K562 (cell line): ENCODE results near the gene KLHL24. TPM values are rescaled to one million over a fixed set of nuclear protein-coding genes. Genes with fewer than 3 reads are reported as not detected.
"Not testable (repeated sequence)": the region's sequence is repeated elsewhere in the genome, so short reads cannot be mapped to it uniquely, and the experiment has no call there.

ENCODE experiments used
- ATAC-seq: fragments of 200-7000 bp; cut with Tn5 transposase; 3 replicates; pipeline ENCODE4 v1.9.1; 2020; ENCODE audit warnings: moderate library complexity
- BruUV-seq: library from RNA; stranded (reverse); fragments of 400-500 nt; replicated peaks from 2 replicates; lab custom pipeline; 2021; lab: Mats Ljungman, UMichigan
- CTCF ChIA-PET: fragments of 300-600 bp; formaldehyde crosslinking; extraction: SDS; loops from one replicate; lab custom pipeline; 2021; ENCODE audit warnings: low intra/inter-chr PET ratio; lab: Yijun Ruan, JAX
- POLR2A ChIA-PET: fragments of 300-600, 350-650 bp; sonication (Branson Sonifier 250); formaldehyde crosslinking; extraction: SDS; loops from one replicate; lab custom pipeline; 2021; ENCODE audit warnings: antibody characterized with exemption, inconsistent platforms; lab: Yijun Ruan, JAX
- DNase-seq, 4 experiments: peaks; one replicate each; pipeline versions ENCODE4 v3.0.0 to v3.0.0-alpha.2; 2011 to 2018; ENCODE audit warnings: low spot score in 3 of 4, mixed read lengths in 3 of 4; ENCODE audit errors: extremely low read depth in 1 of 4
- FAIRE-seq: peaks from 2 replicates; lab custom pipeline; 2011; peaks lifted over from hg19 to GRCh38; lab: Jason Lieb, UNC
- H2AFZ ChIP-seq: 2 replicates; pipeline ENCODE4 v1.6.0; 2011; ENCODE audit warnings: low read depth, low read length, control low read depth, inconsistent platforms
- H3K27ac ChIP-seq: fragments of 200-600 bp; 3 replicates; pipeline ENCODE4 v1.8.0; 2011; ENCODE audit warnings: low read depth, mild to moderate bottlenecking, control low read depth, inconsistent platforms, low read length, moderate library complexity, mixed read lengths; ENCODE audit errors: extremely low read depth
- H3K27me3 ChIP-seq, 2 experiments: fragments of 300-600 bp in 1 of 2; 2 replicates in 1 of 2; 3 replicates in 1 of 2; pipeline versions ENCODE4 v1.6.0 to v1.8.0; 2011; ENCODE audit warnings: inconsistent platforms in 2 of 2, low read length in 2 of 2, mild to moderate bottlenecking in 1 of 2, mixed read lengths in 1 of 2, moderate library complexity in 1 of 2; ENCODE audit not compliant: control insufficient read depth in 2 of 2, insufficient read depth in 2 of 2
- H3K36me3 ChIP-seq: fragments of 300-600 bp; 3 replicates; pipeline ENCODE4 v1.8.0; 2011; ENCODE audit warnings: mild to moderate bottlenecking, low read length, inconsistent platforms; ENCODE audit not compliant: control insufficient read depth, insufficient read depth
- H3K4me1 ChIP-seq, 2 experiments: fragments of 200-600 bp in 1 of 2; replicated peaks in 1 of 2; 2 replicates in 1 of 2; 3 replicates in 1 of 2; pipeline versions ENCODE4 v1.5.1 to v1.8.0; 2011; ENCODE audit warnings: inconsistent platforms in 2 of 2, low read length in 2 of 2, mild to moderate bottlenecking in 1 of 2, mixed read lengths in 1 of 2, moderate library complexity in 1 of 2; ENCODE audit not compliant: control insufficient read depth in 2 of 2, insufficient read depth in 2 of 2
- H3K4me2 ChIP-seq: 2 replicates; pipeline ENCODE4 v1.6.1; 2011; ENCODE audit warnings: low read length, control low read depth, inconsistent platforms, mixed read lengths; ENCODE audit not compliant: insufficient read depth
- H3K4me3 ChIP-seq: fragments of 200-600 bp; sonication (generic), shearing (Covaris generic); 2 replicates; pipeline ENCODE4 v1.5.1; 2016; ENCODE audit warnings: control low read depth, inconsistent platforms
- H3K79me2 ChIP-seq: fragments of 200-600 bp; 3 replicates; pipeline ENCODE4 v1.8.0; 2011; ENCODE audit warnings: low read length, inconsistent platforms; ENCODE audit not compliant: control insufficient read depth, insufficient read depth
- H3K9ac ChIP-seq, 2 experiments: 2 replicates each; pipeline versions ENCODE4 v1.6.0 to v1.6.1; 2011; ENCODE audit warnings: low read depth in 2 of 2, low read length in 2 of 2, control low read depth in 1 of 2, inconsistent platforms in 1 of 2, mild to moderate bottlenecking in 1 of 2, mixed read lengths in 1 of 2; ENCODE audit not compliant: insufficient read depth in 1 of 2
- H3K9me1 ChIP-seq: one replicate; pipeline ENCODE4 v1.6.0; 2011; ENCODE audit warnings: inconsistent platforms, mild to moderate bottlenecking, low read length, moderate library complexity; ENCODE audit not compliant: control insufficient read depth, insufficient read depth
- H3K9me3 ChIP-seq: replicated peaks from 2 replicates; pipeline ENCODE4 v1.5.1; 2011; ENCODE audit warnings: low read depth, low read length, inconsistent platforms; ENCODE audit not compliant: control insufficient read depth, insufficient read depth
- H4K20me1 ChIP-seq: replicated peaks from 2 replicates; pipeline ENCODE4 v1.6.1; 2011; ENCODE audit warnings: low read length, inconsistent platforms, mixed read lengths; ENCODE audit not compliant: control insufficient read depth, insufficient read depth
- CBX3 ChIP-seq, 2 experiments: IDR thresholded peaks; 1 replicate in 1 of 2; 2 replicates in 1 of 2; pipeline ENCODE4 v1.6.1; 2012; ENCODE audit warnings: inconsistent platforms in 2 of 2, low read length in 2 of 2, borderline replicate concordance in 1 of 2, control low read depth in 1 of 2
- CTCF ChIP-seq, 3 experiments: IDR thresholded peaks in 2 of 3; conservative IDR thresholded peaks in 1 of 3; 2 replicates each; pipeline ENCODE4 v1.5.1; 2011 to 2012; ENCODE audit warnings: low read length in 3 of 3, mild to moderate bottlenecking in 3 of 3, control low read depth in 2 of 3, improper control_type of control experiment in 1 of 3, inconsistent platforms in 1 of 3, low read depth in 1 of 3, mixed read lengths in 1 of 3, moderate library complexity in 1 of 3; ENCODE audit not compliant: insufficient read depth in 2 of 3
- HMGXB4 ChIP-seq: sonication (generic); formaldehyde crosslinking; IDR thresholded peaks from 2 replicates; pipeline ENCODE4 v1.8.1; 2023; ENCODE audit warnings: mild to moderate bottlenecking, missing genetic modification reagents
- NONO ChIP-seq, 2 experiments: fragments of 200-400 bp in 1 of 2; fragments of 450-650 bp in 1 of 2; formaldehyde crosslinking in 1 of 2; IDR thresholded peaks; 2 replicates each; pipeline ENCODE4 v1.6.1; 2017; ENCODE audit warnings: low read depth in 2 of 2, mild to moderate bottlenecking in 2 of 2, moderate library complexity in 2 of 2, low read length in 1 of 2
- PHB2 ChIP-seq: fragments of 450-650 bp; IDR thresholded peaks from 2 replicates; pipeline ENCODE4 v1.6.1; 2017; ENCODE audit warnings: low read depth
- SRSF1 ChIP-seq: fragments of 200-400 bp; formaldehyde crosslinking; IDR thresholded peaks from 2 replicates; pipeline ENCODE4 v1.6.1; 2017; ENCODE audit warnings: mild to moderate bottlenecking, low read depth, low read length, moderate library complexity
- ZBTB34 ChIP-seq: fragments of 250-450 bp; sonication (Bioruptor Pico); IDR thresholded peaks from 2 replicates; pipeline ENCODE4 v1.8.0; 2021; ENCODE audit warnings: mild to moderate bottlenecking, moderate library complexity
- ZC3H4 ChIP-seq: sonication (generic); formaldehyde crosslinking; IDR thresholded peaks from 2 replicates; pipeline ENCODE4 v1.9.0; 2021; ENCODE audit warnings: missing genetic modification reagents, borderline replicate concordance
- ZFP30 ChIP-seq: fragments of 250-450 bp; sonication (Bioruptor Pico); IDR thresholded peaks from 2 replicates; pipeline ENCODE4 v1.8.0; 2022; ENCODE audit warnings: moderate library complexity, mild to moderate bottlenecking, inconsistent platforms, borderline replicate concordance
- WGBS: fragments of 100-300 bp; shearing (Covaris generic); methylation state at CpG from one replicate; pipeline ENCODE4 v1.1.6; 2016; ENCODE audit warnings: low coverage, mixed read lengths; ENCODE audit not compliant: insufficient coverage; ENCODE audit errors: missing lambda C conversion rate; 5-methylcytosine and 5-hydroxymethylcytosine counted together
- in situ Hi-C: fragments of 300-500 bp; cut with MboI; formaldehyde crosslinking; loops from 4 replicates; pipeline ENCODE4 v1.15.0; 2018; ENCODE audit warnings: inconsistent platforms, mixed read lengths
- intact Hi-C: fragments of 100-400 bp; cut with micrococcal nuclease; formaldehyde crosslinking; loops from 2 replicates; pipeline ENCODE4 v1.14.2; 2022
- polyA plus RNA-seq, 8 experiments: library from polyadenylated mRNA; depleted of rRNA in 4 of 8; stranded (reverse) in 5 of 8; unstranded in 3 of 8; fragments of >200 nt; fragmentation: Nextera tagmentation in 2 of 8; fragmentation: Illumina TruSeq in 1 of 8; extraction: Ambion mirVana in 2 of 8; extraction: Trizol in 1 of 8; gene quantifications; 2 replicates each; pipeline versions ENCODE4 v1.2.1 to v1.2.3, GENCODE V29; 2011 to 2014; ENCODE audit warnings: inconsistent platforms in 1 of 8, missing spikeins in 1 of 8
- total RNA-seq, 7 experiments: library from RNA; depleted of rRNA in 6 of 7; stranded (reverse); fragments of >200 nt in 6 of 7; fragmentation: Illumina TruSeq in 2 of 7; extraction: Trizol in 2 of 7; gene quantifications; 2 replicates each; pipeline versions ENCODE4 v1.2.1 to v1.2.3, GENCODE V29; 2011 to 2021; ENCODE audit warnings: low replicate concordance in 1 of 7

Gene KLHL24
- total and polyA plus RNA-seq, 9 of the 15 experiments (the other 6 are each of a cell fraction or from before 2014, with no cell fraction given) = 3.3 to 21.2 (median 14.2) TPM

- H3K9me1 ChIP-seq, DNase-seq, in situ Hi-C loops, H3K9ac ChIP-seq, H3K4me3 ChIP-seq, ATAC-seq, intact Hi-C loops, H3K27ac ChIP-seq, H2AFZ ChIP-seq, H3K4me1 ChIP-seq, CTCF ChIA-PET, FAIRE-seq, BruUV-seq, H3K79me2 ChIP-seq, H3K9me3 ChIP-seq, H3K4me2 ChIP-seq, POLR2A ChIA-PET, H3K36me3 ChIP-seq, H3K27me3 ChIP-seq, H4K20me1 ChIP-seq: not testable (repeated sequence)
- WGBS = 72% methylated on average over 5 of the region's 5 CpGs
These were observed 54.2 kb downstream of the KLHL24 start for GRCh38 chr3:183689621-183690020.

GRCh38 chr3:183690402-183690995, 55.1 kb downstream of the KLHL24 start:
- H3K9me1 ChIP-seq = no peaks in the 10 kb centered on the region
- no peak overlapping the region for H3K27ac ChIP-seq
- ChIA-PET POLR2A (no interaction called here), CTCF (no interaction called here)
- DNase-seq (no peak), FAIRE-seq (no peak), ATAC-seq (no peak)
- intact Hi-C loops (no loop called here), in situ Hi-C loops (no loop called here)
- no peaks in the 10 kb centered on the region; a peak in 2 of 5 replicates for H3K4me1 ChIP-seq
- no peaks in the 10 kb centered on the region for H3K27me3 ChIP-seq
- no peak overlapping the region for H2AFZ ChIP-seq
- BruUV-seq = no TSS peak
- no peaks in the 10 kb centered on the region for H3K9me3 ChIP-seq
- no peak overlapping the region for H3K4me2 ChIP-seq
- H3K9ac ChIP-seq = no peak overlapping the region
- no peaks in the 10 kb centered on the region for H4K20me1 ChIP-seq
- H3K79me2 ChIP-seq = no peaks in the 10 kb centered on the region
- 84% methylated on average over 11 of the region's 11 CpGs for WGBS
- H3K36me3 ChIP-seq = no peaks in the 10 kb centered on the region
- H3K4me3 ChIP-seq = no peak overlapping the region
- no peak for TF ChIP-seq SRSF1
- no peak for TF ChIP-seq PHB2
- TF ChIP-seq CBX3 (IDR thresholded peaks at IDR 0.05; ENCODE audit: borderline replicate concordance in 1 of 2, low read length in 2 of 2) = no peak
- no peak for TF ChIP-seq HMGXB4 (CRISPR knock-in tag)
- no peak for TF ChIP-seq ZC3H4 (CRISPR knock-in tag)
- no peak for TF ChIP-seq ZBTB34 (CRISPR knock-in tag)
- no peak for TF ChIP-seq CTCF (IDR thresholded peaks at IDR 0.05 in 2 of 3, conservative IDR thresholded peaks at IDR 0.05 in 1 of 3; ENCODE audit: insufficient read depth in 2 of 3, low read depth in 1 of 3, low read length in 3 of 3)
- no peak for TF ChIP-seq NONO (IDR thresholded peaks at IDR 0.05; ENCODE audit: low read depth in 2 of 2, low read length in 1 of 2)
- no peak for TF ChIP-seq ZFP30 (CRISPR knock-in tag)
